ENCODE results near the gene SLC5A12.

DNA sequence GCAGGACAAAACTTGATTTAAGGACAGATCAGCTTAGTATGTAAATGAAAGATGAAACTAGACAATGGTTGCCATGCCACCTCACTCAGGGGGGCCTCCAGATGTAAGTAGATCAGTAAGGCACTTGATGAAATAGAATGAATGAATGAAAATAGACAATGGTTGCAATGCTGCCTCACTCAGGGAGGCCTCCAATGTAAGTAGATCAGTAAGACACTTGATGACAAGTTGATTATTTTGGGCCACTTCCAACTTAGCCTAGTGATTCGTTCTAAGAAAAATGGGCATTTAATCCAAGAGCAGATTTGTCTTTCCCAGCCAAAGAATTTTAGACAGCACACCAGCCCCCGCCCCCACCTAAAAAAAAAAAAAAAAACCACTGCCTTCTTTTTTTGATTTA, 19.2 kb upstream of the SLC5A12 start:
- TF ChIP-seq POLR2A (IDR thresholded peaks at IDR 0.05; ENCODE audit: extremely low read depth, insufficient read length): no peak
- TF ChIP-seq, protein P1, sequence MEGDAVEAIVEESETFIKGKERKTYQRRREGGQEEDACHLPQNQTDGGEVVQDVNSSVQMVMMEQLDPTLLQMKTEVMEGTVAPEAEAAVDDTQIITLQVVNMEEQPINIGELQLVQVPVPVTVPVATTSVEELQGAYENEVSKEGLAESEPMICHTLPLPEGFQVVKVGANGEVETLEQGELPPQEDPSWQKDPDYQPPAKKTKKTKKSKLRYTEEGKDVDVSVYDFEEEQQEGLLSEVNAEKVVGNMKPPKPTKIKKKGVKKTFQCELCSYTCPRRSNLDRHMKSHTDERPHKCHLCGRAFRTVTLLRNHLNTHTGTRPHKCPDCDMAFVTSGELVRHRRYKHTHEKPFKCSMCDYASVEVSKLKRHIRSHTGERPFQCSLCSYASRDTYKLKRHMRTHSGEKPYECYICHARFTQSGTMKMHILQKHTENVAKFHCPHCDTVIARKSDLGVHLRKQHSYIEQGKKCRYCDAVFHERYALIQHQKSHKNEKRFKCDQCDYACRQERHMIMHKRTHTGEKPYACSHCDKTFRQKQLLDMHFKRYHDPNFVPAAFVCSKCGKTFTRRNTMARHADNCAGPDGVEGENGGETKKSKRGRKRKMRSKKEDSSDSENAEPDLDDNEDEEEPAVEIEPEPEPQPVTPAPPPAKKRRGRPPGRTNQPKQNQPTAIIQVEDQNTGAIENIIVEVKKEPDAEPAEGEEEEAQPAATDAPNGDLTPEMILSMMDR (IDR thresholded peaks at IDR 0.05; ENCODE audit: low read depth, low read length): no peak
- no peak for TF ChIP-seq MYC (IDR thresholded peaks at IDR 0.05; ENCODE audit: low read depth, low read length)
- TF ChIP-seq, protein P2, sequence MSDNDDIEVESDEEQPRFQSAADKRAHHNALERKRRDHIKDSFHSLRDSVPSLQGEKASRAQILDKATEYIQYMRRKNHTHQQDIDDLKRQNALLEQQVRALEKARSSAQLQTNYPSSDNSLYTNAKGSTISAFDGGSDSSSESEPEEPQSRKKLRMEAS (IDR thresholded peaks at IDR 0.05; ENCODE audit: low read depth, low read length): no peak

All from NB4 (cell line).